Fibroblast of lung (primary cell): ENCODE results near the gene WNK2. TPM values are rescaled to one million over a fixed set of nuclear protein-coding genes. Genes with fewer than 3 reads are reported as not detected.

Experiments
- DNase-seq, 2 donors: peaks; one replicate each; pipeline versions ENCODE4 v3.0.0 to v3.0.0-alpha.2; 2010; ENCODE audit warnings: low read depth in 2 of 2
- H2AFZ ChIP-seq: 2 replicates; pipeline ENCODE4 v1.5.1; 2012; ENCODE audit warnings: low read length, control low read depth, inconsistent platforms
- H3K27ac ChIP-seq: 2 replicates; pipeline ENCODE4 v1.5.1; 2011; ENCODE audit warnings: low read length, control low read depth; ENCODE audit not compliant: insufficient read depth
- H3K27me3 ChIP-seq: 2 replicates; pipeline ENCODE4 v1.5.1; 2011; ENCODE audit warnings: mild to moderate bottlenecking, low read length; ENCODE audit not compliant: control insufficient read depth, insufficient read depth
- H3K36me3 ChIP-seq: 2 replicates; pipeline ENCODE4 v1.5.1; 2011; ENCODE audit warnings: low read length; ENCODE audit not compliant: control insufficient read depth, insufficient read depth
- H3K4me1 ChIP-seq: 2 replicates; pipeline ENCODE4 v1.5.1; 2011; ENCODE audit warnings: low read length; ENCODE audit not compliant: control insufficient read depth, insufficient read depth; ENCODE audit errors: extremely low read depth
- H3K4me2 ChIP-seq: 2 replicates; pipeline ENCODE4 v1.5.1; 2011; ENCODE audit warnings: low read length, control low read depth; ENCODE audit not compliant: insufficient read depth; ENCODE audit errors: extremely low read depth
- H3K4me3 ChIP-seq, 4 experiments: fragments of 200-600 bp in 1 of 4; sonication (generic) in 1 of 4; replicated peaks in 1 of 4; 2 replicates each; pipeline ENCODE4 v1.5.1; 2011 to 2016; ENCODE audit warnings: low read length in 4 of 4, low read depth in 3 of 4, mild to moderate bottlenecking in 3 of 4, control low read depth in 2 of 4, inconsistent platforms in 1 of 4, mixed read lengths in 1 of 4; ENCODE audit not compliant: insufficient read depth in 1 of 4; ENCODE audit errors: control extremely low read depth in 1 of 4
- H3K79me2 ChIP-seq: 2 replicates; pipeline ENCODE4 v1.5.1; 2012; ENCODE audit warnings: mild to moderate bottlenecking, low read length, inconsistent platforms; ENCODE audit not compliant: control insufficient read depth, insufficient read depth
- H3K9ac ChIP-seq: 2 replicates; pipeline ENCODE4 v1.5.1; 2011; ENCODE audit warnings: mild to moderate bottlenecking, low read length, control low read depth; ENCODE audit not compliant: insufficient read depth
- H3K9me3 ChIP-seq: 2 replicates; pipeline ENCODE4 v1.5.1; 2012; ENCODE audit warnings: low read depth, low read length; ENCODE audit not compliant: control insufficient read depth, insufficient read depth
- H4K20me1 ChIP-seq: 2 replicates; pipeline ENCODE4 v1.5.1; 2011; ENCODE audit warnings: low read length; ENCODE audit not compliant: control insufficient read depth, insufficient read depth; ENCODE audit errors: extremely low read depth
- CTCF ChIP-seq, 2 donors: IDR thresholded peaks in 1 of 2; conservative IDR thresholded peaks in 1 of 2; 1 replicate in 1 of 2; 2 replicates in 1 of 2; pipeline ENCODE4 v1.5.1; 2011 to 2012; ENCODE audit warnings: low read length in 2 of 2, control low read depth in 1 of 2, inconsistent platforms in 1 of 2, low read depth in 1 of 2, mild to moderate bottlenecking in 1 of 2
- EZH2 ChIP-seq: IDR thresholded peaks from 2 replicates; pipeline ENCODE4 v1.5.1; 2012; ENCODE audit warnings: low read length, control low read depth, mild to moderate bottlenecking; ENCODE audit errors: missing control alignments
- polyA plus RNA-seq, 2 donors: library from polyadenylated mRNA; depleted of rRNA in 1 of 2; stranded (reverse) in 1 of 2; unstranded in 1 of 2; fragments of >200 nt; gene quantifications; 2 replicates each; pipeline ENCODE4 v1.2.1, GENCODE V29; 2011 to 2012; ENCODE audit warnings: missing spikeins in 1 of 2
- total RNA-seq: library from RNA; depleted of rRNA; stranded (reverse); fragments of >200 nt; gene quantifications from 2 replicates; pipeline ENCODE4 v1.2.1, GENCODE V29; 2014

The WNK2 gene
- total and polyA plus RNA-seq, 2 donors (not counting 1 experiment from before 2014, with no cell fraction given): not detected

- Histone ChIP-seq H3K4me1 (no peaks in the 10 kb centered on the region), H3K4me2 (no peak overlapping the region), H3K4me3 (no peak overlapping the region), H3K79me2 (no peaks in the 10 kb centered on the region), H3K36me3 (no peaks in the 10 kb centered on the region), H2AFZ (no peak overlapping the region), H3K9ac (no peak overlapping the region), H3K9me3 (no peaks in the 10 kb centered on the region), H3K27me3 (no peaks in the 10 kb centered on the region), H4K20me1 (no peaks in the 10 kb centered on the region), H3K27ac (no peak overlapping the region)
- DNase-seq: no peak
- no peak for TF ChIP-seq CTCF (conservative IDR thresholded peaks at IDR 0.05 in 1 of 2, IDR thresholded peaks at IDR 0.05 in 1 of 2; ENCODE audit: low read depth in 1 of 2, low read length in 2 of 2)
- no peak for TF ChIP-seq EZH2
Observed at GRCh38 chr9:93287189-93287552, 103.2 kb downstream of the WNK2 start.

- DNase-seq: no peak
- Histone ChIP-seq H3K79me2 (no peaks in the 10 kb centered on the region), H3K9ac (no peak overlapping the region), H4K20me1 (no peaks in the 10 kb centered on the region), H3K27ac (no peak overlapping the region), H3K4me1 (no peaks in the 10 kb centered on the region), H3K27me3 (no peaks in the 10 kb centered on the region), H2AFZ (no peak overlapping the region), H3K4me2 (no peak overlapping the region), H3K4me3 (no peak overlapping the region), H3K36me3 (no peaks in the 10 kb centered on the region), H3K9me3 (no peaks in the 10 kb centered on the region)
- no peak for TF ChIP-seq EZH2
- TF ChIP-seq CTCF (conservative IDR thresholded peaks at IDR 0.05 in 1 of 2, IDR thresholded peaks at IDR 0.05 in 1 of 2; ENCODE audit: low read depth in 1 of 2, low read length in 2 of 2): no peak
Observed at GRCh38 chr9:93287593-93287992, 103.7 kb downstream of the WNK2 start.

- Histone ChIP-seq H3K9me3 (no peaks in the 10 kb centered on the region), H3K4me1 (no peaks in the 10 kb centered on the region), H3K36me3 (no peaks in the 10 kb centered on the region), H2AFZ (no peak overlapping the region), H3K27me3 (no peaks in the 10 kb centered on the region), H3K4me2 (no peak overlapping the region), H3K79me2 (no peaks in the 10 kb centered on the region), H3K4me3 (no peak overlapping the region), H4K20me1 (no peaks in the 10 kb centered on the region), H3K27ac (no peak overlapping the region), H3K9ac (no peak overlapping the region)
- TF ChIP-seq EZH2: no peak
- TF ChIP-seq CTCF (conservative IDR thresholded peaks at IDR 0.05 in 1 of 2, IDR thresholded peaks at IDR 0.05 in 1 of 2; ENCODE audit: low read depth in 1 of 2, low read length in 2 of 2): no peak
- DNase-seq: no peak
Observed at GRCh38 chr9:93288341-93288740, 104.4 kb downstream of the WNK2 start.
